NCI-H460 (cell line): ENCODE measurements around the gene SF3B3. TPM values are rescaled to one million over a fixed set of nuclear protein-coding genes. Genes with fewer than 3 reads are reported as not detected.
"Not testable (repeated sequence)": the region's sequence is repeated elsewhere in the genome, so short reads cannot be mapped to it uniquely, and the experiment has no call there.

Experiments used
- DNase-seq: peaks from one replicate; pipeline ENCODE4 v3.0.0-alpha.2; 2016; ENCODE audit warnings: low read depth; ENCODE audit errors: extremely low read depth
- total RNA-seq: library from RNA; depleted of rRNA; stranded (reverse); fragments of >200 nt; shearing (Covaris generic); gene quantifications from 2 replicates; pipeline ENCODE4 v1.2.3, GENCODE V29; 2014

The SF3B3 gene
- total RNA-seq, 1 experiment from 2014 or later: 159 TPM

DNA sequence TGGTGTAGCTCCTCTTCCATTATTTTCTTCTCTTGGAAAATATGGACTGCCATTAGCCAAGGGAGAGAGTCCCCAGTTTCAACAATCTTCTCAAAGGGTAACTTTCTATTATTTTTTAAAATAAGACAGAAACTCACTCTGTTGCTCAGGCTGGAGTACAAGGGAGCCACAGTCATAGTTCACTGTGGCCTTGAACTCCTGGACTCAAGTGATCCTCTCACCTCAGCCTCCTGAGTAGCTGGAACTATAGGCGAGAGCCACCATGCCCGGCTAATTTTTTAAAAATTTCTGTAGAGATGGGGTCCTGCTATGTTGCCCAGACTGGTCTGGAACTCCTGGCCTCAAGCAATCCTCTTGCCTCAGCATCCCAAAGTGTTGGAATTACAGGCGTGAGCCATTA lies 13.4 kb upstream of the SF3B3 start:
- DNase-seq: no peak

- DNase-seq: no peak
Measured at GRCh38 chr16:70511833-70512232, 11.8 kb upstream of the SF3B3 start.

GRCh38 chr16:70512456-70512855 lies 11.2 kb upstream of the SF3B3 start:
- no peak for DNase-seq

DNA sequence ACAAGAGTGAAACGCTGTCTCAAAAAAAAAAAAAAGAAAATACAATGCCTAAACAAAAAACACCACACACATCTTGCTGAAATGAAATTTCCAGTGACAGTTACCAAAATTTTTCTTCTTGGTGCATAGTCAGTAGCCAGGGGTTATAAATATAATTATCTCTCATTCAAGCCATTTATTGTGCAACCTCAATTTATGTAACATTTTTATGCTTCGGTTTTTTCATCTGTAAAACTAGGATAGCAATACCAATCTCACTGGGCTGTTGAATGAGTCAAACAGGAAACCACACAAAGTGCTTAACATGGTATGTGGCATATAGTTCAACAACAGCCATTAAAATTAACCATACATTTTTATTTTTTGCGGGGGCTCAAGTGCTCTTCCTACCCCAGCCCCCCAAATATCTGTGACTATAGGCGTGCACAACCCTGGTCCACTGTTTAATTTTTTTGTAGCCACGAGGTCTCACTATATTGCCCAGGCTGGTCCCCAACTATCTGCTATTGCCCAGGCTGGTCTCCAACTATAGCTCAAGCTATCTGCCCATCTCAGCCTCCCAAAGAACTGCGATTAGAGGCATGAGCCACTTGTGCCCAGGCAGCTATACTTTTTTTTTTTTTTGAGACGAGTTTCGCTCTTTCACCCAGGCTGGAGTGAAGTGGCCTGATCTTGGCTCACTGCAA lies 2.9 kb upstream of the SF3B3 start:
- DNase-seq: no peak

- DNase-seq: no peak
Measured at GRCh38 chr16:70522216-70523075, 1.2 kb upstream of the SF3B3 start.

DNA sequence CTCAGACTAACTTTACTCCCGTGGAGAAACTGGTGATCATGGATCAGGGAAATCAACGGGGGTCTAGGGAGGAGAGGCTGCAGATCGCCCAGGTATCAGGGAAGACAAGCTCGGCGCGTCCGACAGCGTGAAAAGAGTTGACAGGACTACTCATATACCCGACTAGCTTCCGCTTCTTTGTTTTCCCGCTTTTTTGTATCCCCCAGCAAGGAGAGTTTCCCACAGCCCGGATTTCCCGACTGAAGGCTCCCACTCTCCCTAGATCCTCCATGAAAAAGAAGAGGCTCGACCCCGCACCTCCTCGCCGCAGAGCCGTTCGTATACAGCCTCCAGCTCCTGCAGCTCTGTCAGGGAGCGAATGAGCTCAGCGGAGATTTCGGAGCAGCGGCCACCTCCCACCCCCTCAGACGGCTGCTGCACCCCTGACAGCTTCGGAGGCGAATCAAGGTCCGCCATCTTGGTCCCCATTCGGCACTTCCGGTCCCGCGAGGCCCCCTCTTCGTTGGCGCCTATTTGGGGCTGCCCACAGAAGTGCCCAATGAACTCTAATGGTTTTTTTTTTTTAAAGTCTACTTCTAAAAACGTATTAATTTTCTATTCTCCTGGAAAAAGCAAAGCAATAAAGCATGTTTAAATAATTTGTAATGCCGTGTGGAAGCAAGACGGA lies 407 bp upstream of the SF3B3 start, which contains the start of gene COG4:
COG4 (minus strand) TSS at position 479 of the 667 bp plus-strand sequence; CDS start at position 468, 11 bp downstream.
- peak; percentile 79 for DNase-seq

GRCh38 chr16:70524399-70524825 lies 796 bp downstream of the SF3B3 start:
- not testable (repeated sequence) for DNase-seq

DNA sequence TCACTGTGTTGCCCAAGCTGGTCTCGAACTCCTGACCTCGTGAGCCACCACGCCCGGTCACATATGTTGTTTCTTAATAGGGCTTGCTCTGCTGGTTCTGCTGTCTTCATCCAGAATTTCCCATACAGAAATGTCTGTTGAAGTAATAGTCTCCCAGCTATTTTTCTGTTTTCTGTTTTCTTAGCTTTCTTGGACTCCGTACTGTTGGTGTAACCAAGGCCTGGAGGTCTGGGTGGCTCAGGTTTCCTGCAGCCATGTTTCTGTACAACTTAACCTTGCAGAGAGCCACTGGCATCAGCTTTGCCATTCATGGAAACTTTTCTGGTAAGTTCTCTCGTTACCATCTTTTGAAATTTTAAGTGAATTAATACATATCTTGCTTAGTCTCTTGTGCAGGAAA lies 2.8 kb downstream of the SF3B3 start:
- DNase-seq: no peak

- DNase-seq: no peak
Measured at GRCh38 chr16:70527315-70527996, 3.8 kb downstream of the SF3B3 start.

- DNase-seq: peak; percentile 48
Measured at GRCh38 chr16:70529051-70529777, 5.6 kb downstream of the SF3B3 start.

DNA sequence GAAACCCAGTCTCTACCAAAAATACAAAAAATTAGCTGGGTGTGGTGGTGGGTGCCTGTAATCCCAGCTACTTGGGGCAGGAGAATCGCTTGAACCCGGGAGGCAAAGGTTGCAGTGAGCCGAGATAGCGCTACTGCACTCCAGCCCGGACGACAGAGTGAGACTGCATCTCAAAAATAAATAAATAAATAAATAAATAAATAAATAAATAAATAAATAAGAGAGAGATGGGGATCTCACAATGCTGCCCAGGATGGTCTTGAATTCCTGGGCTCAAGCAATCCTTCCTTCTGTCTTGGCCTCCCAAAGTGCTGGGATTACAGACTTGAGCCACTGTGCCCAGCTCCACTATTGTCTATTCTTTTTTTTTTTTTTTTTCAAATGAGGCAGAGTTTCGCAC lies 6.3 kb downstream of the SF3B3 start:
- DNase-seq: not testable (repeated sequence)

DNA sequence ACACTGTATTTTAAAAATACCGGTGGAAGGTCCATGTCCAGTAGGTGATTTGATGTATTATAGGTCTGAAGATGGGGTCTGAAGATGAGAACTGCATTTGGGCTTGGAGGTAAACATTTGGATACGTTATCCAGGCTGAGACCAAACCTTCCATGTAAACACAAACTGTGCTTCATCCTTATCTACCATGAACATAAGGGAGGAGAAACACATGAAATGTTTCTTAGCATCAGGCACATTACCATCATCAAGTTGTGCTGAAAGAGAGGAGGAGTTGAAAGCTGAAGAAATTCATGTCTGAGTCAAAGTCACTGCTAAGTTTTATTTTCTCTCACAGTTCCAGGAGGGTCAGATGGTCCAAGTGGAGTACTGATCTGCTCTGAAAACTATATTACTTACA lies 11.4 kb downstream of the SF3B3 start:
- DNase-seq: no peak

DNA sequence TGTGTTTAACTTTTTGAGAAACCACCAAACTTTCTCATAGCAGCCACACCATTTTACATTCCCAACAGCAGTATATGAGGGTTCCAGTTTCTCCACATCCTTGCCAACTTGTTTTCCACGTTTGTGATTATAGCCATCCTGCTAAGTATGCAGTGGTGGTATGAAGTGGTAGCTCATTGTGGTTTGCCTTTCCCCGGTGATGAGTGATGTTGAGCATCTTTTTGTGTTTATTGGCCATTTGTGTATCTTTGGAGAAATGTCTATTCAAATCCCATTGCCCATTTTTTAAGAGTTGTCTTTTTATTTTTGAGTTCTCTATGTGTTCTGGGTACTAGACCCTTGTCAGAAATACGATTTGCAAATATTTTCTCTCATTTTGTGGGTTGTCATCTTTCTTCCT lies 17.4 kb downstream of the SF3B3 start:
- DNase-seq: no peak

DNA sequence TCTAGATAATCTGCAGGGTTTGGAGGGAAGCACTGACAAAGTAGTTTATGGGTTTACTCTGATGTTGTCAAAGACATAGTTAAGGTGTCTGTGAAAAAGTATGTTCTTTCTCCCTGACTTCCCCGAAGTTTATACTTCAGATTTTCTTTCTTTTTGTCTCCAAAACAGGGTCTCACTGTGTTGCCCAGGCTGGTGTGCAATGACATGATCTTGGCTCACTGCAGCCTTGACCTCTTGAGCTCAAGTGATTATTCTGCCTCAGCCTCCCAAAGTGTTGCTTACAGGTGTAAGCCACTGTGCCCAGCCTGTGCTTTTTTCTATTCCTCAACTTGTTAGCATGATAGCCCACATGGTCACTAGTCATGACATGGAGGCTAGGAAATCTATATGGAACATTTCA lies 20.9 kb downstream of the SF3B3 start:
- DNase-seq: no peak

DNA sequence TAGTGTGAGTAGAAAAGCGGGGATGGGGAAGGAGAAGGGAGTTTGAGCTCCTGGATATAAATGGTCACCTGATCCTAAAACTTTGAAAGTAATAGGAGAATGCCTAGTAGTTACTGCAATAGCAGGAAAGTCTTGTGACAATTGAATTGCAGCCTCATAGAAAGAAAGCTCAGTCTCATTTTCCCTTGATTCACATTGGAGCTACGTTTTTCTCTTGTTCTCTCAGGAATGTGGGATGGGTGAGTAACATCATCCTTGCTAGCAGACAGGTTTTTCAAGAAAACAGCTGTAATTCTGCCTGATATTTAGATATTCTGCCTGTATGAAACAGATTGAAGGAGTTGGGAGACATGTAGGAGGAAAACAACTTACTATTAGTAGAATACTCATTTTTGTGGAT lies 25.3 kb downstream of the SF3B3 start:
- DNase-seq: no peak

- no peak for DNase-seq
Measured at GRCh38 chr16:70550082-70550481, 26.5 kb downstream of the SF3B3 start.

DNA sequence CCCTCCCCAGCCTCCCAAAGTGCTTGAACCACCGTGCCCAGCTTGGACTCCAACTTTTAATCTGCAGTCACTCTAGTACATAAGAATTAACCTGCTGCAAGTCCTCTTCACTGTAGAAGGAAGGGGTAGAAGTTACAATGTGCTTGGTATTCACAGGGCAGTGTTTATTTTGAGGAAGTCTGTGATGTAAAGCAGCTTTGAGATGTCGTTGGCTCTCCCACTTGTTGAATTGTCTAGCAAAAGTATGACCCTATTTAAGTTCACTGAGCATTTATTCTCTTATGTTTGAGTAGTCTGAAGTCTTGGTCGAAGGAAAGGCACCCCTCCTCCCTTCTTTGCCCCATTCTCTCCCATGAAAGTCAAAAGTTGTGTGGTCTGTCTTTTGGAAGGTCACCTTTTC lies 28.2 kb downstream of the SF3B3 start:
- DNase-seq: no peak

DNA sequence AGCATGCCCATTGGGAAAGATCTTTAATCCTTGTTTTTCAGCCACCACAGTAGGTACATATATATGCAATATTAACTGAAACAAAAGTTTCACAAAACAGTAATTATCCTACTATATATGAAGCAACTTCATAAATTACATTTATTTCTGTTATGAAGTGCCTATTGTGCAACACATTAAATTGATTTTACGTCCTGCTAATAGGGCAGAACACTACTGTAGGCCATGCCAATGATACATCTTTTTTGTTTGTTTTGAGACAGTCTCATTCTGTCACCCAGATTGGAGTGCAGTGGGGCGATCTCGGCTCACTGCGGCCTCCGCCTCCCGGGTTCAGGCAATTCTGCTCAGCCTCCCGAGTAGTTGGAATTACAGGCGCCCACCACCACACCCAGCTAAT lies 29.1 kb downstream of the SF3B3 start:
- no peak for DNase-seq

- no peak for DNase-seq
Measured at GRCh38 chr16:70553645-70554044, 30.0 kb downstream of the SF3B3 start.

DNA sequence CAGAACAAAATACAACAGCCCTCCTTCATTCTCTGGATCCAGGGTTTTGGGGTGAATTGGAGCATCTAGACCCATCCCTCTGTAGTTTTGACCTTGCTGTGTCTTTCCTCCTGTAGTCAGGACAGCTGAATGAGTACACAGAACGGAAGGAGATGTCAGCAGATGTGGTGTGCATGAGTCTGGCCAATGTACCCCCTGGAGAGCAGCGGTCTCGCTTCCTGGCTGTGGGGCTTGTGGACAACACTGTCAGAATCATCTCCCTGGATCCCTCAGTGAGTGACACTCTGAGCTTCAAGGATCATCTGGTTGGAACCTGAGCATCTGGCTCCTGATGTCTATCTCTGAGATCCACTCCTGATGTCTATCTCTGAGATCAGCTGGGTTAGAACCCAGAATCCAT lies 32.4 kb downstream of the SF3B3 start:
- no peak for DNase-seq
